PC-9 (cell line): ENCODE data around the gene VIM.

Experiments
- CTCF ChIP-seq: fragments of 200-600 bp; sonication (generic); conservative IDR thresholded peaks from 2 replicates; pipeline ENCODE4 v1.6.1; 2017; ENCODE audit warnings: mixed run types, antibody characterized with exemption, mild to moderate bottlenecking, moderate library complexity
- EZH2 ChIP-seq: fragments of 200-600 bp; sonication (generic); IDR thresholded peaks from 2 replicates; pipeline ENCODE4 v1.8.0; 2017; ENCODE audit warnings: antibody characterized with exemption, low read depth

- TF ChIP-seq CTCF (no peak), EZH2 (no peak)
These were observed 12.9 kb upstream of the VIM start for GRCh38 chr10:17214971-17215781.
